ENCODE measurements around the gene MOV10L1.

MOV10L1 gene

DNA sequence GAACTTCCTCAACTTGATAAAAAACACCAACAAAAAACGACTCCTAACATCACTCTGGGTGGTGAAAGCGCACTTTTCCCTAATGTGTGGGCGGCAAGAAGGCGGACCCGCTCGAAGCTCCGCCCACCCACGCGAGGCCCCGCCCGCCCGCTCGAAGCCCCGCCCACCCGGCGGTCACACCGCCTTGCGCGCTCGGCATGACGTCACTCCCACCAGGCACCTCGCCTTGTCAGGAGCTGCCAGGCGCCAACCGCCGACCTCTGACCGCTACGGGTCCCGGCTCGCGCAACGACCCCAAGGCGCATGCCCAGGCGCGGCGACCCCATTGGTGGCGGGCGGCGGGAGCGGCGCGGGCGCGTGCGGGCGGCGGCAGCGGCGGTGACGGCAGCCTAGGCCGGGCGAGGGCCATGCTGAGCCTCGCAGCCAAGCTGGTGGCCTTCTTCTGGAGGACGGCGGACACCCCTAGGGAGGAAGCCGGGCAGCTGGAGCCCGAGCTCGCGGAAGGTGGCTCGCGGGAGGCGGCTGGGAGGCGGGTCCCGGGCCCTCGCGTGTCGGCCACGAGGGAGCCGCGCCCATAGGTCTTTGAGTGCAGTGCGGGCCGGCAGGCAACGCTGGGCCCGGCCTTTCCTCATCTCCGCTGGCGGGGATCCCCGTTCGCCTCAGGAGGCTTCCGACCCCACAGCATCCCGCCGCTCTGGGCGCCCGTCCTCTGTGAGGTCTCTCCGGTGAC, at the start of gene MOV10L1:
TSS of gene MOV10L1 (plus strand) at position 325 of the 730 bp plus-strand sequence. CDS start at position 408, 83 bp downstream.
- no peak within 1 kb of the TSS for H3K9ac ChIP-seq (ENCODE audit: low read length)
- H3K4me1 ChIP-seq (ENCODE audit: control insufficient read depth, insufficient read depth, low read length): peaks cover 8% of the 10 kb centered on the region
- peak; percentile 8 for DNase-seq (ENCODE audit: low read depth)
- H3K4me3 ChIP-seq (ENCODE audit: low read length): no peak within 1 kb of the TSS
- peaks cover 33% of the 10 kb centered on the region for H3K27me3 ChIP-seq (replicated peaks; ENCODE audit: control insufficient read depth, insufficient read depth, low read length)
- H3K36me3 ChIP-seq (ENCODE audit: control insufficient read depth, insufficient read depth, low read length, severe bottlenecking): no peaks in the 10 kb centered on the region
- no peaks in the 10 kb centered on the region for H3K9me3 ChIP-seq (ENCODE audit: control insufficient read depth, low read length)

DNA sequence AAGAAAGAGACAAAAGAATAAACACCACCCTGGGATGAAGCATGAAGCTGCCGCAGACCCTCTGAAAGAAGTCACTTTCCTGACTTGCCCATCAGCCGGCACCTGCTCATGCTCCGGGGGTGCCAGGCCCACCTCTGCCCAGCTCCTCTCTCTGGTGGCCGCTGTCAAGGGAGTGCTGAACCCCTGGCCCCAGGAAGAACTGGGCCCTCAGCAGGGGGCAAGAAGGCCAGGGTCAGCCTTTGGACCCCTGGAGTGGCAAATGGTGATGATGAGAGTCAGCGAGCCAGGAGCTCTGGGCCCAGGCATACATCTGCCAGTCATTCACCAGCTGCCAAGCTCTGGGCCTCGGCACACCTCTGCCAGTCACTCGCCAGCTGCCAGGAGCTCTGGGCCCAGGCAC, 49.1 kb upstream of the MOV10L1 start:
- Histone ChIP-seq H3K9ac (ENCODE audit: low read length) (no peak overlapping the region), H3K27me3 (replicated peaks; ENCODE audit: control insufficient read depth, insufficient read depth, low read length) (peaks cover 21% of the 10 kb centered on the region), H3K9me3 (ENCODE audit: control insufficient read depth, low read length) (peaks cover 27% of the 10 kb centered on the region), H3K36me3 (ENCODE audit: control insufficient read depth, insufficient read depth, low read length, severe bottlenecking) (no peaks in the 10 kb centered on the region), H3K4me1 (ENCODE audit: control insufficient read depth, insufficient read depth, low read length) (no peaks in the 10 kb centered on the region), H3K4me3 (ENCODE audit: low read length) (no peak overlapping the region)
- DNase-seq (ENCODE audit: low read depth): no peak

DNA sequence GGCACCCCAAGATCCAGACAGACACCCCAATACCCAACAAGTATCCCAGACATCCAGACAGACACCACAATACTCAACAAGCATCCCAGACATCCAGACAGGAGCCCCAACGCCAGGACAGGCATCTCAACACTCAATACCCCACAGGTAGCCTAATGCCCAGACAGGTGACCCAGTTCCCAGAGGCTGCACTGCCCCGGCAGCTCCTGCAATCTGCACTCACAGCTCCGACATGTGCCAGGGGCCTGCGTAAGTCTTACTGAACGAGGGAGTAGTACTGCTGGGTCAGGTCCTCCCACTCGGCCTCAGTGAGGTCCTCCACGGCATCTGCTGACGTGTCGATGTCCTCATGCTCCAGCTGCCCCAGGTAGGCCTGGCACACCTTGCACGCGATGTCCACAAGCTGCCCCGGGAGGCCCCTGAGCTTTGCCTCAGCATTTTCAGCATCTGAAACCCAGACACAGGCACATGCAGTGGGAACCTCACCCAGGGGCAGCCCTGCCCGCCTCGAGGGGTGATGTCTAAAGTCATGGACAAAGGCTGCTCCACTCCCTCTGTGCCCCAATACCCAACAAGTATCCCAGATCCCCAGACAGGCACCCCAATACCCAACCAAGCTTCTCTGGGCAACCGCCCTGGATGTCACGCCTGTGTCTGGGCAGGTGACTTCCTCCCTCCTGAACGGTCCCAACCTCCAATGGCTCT, 48.3 kb upstream of the MOV10L1 start:
- H3K9ac ChIP-seq (ENCODE audit: low read length): no peak overlapping the region
- peaks cover 27% of the 10 kb centered on the region for H3K9me3 ChIP-seq (ENCODE audit: control insufficient read depth, low read length)
- no peak for DNase-seq (ENCODE audit: low read depth)
- H3K36me3 ChIP-seq (ENCODE audit: control insufficient read depth, insufficient read depth, low read length, severe bottlenecking): no peaks in the 10 kb centered on the region
- H3K4me1 ChIP-seq (ENCODE audit: control insufficient read depth, insufficient read depth, low read length): no peaks in the 10 kb centered on the region
- H3K27me3 ChIP-seq (replicated peaks; ENCODE audit: control insufficient read depth, insufficient read depth, low read length): peaks cover 18% of the 10 kb centered on the region
- H3K4me3 ChIP-seq (ENCODE audit: low read length): no peak overlapping the region

DNA sequence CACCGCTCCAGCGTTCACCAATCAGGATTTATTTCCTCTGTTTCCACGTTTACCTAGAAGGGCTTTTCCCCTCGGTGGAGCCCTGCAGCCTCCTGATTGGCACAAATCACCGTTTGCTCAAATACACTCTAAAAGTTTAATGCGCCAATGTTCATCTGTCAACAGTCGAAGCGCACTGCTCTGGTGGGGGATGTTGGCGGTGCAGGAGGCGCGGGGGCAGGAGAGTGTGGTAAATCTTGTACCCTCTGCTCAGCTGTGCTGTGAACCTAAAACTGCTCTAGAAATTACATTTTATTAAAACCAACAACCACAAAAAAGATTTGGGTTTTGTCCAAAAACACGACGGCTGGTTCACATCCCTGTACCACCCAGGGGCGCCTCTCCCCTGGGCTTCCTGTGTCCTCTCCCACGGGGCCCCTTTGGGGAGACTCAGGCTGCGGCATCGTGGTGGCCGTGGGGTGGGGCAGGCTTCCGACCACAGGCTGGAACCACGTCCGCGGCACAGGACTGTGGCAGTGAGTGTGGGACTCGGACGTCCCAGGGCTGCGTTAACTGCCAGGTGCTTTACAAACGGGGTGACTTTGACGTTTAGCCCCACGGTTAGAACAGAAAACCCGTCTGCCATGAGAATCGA, 45.2 kb upstream of the MOV10L1 start:
- Histone ChIP-seq H3K36me3 (ENCODE audit: control insufficient read depth, insufficient read depth, low read length, severe bottlenecking) (no peaks in the 10 kb centered on the region), H3K9me3 (ENCODE audit: control insufficient read depth, low read length) (peaks cover 8% of the 10 kb centered on the region), H3K27me3 (replicated peaks; ENCODE audit: control insufficient read depth, insufficient read depth, low read length) (peaks cover 26% of the 10 kb centered on the region), H3K9ac (ENCODE audit: low read length) (no peak overlapping the region), H3K4me1 (ENCODE audit: control insufficient read depth, insufficient read depth, low read length) (no peaks in the 10 kb centered on the region), H3K4me3 (ENCODE audit: low read length) (no peak overlapping the region)
- no peak for DNase-seq (ENCODE audit: low read depth)

DNA sequence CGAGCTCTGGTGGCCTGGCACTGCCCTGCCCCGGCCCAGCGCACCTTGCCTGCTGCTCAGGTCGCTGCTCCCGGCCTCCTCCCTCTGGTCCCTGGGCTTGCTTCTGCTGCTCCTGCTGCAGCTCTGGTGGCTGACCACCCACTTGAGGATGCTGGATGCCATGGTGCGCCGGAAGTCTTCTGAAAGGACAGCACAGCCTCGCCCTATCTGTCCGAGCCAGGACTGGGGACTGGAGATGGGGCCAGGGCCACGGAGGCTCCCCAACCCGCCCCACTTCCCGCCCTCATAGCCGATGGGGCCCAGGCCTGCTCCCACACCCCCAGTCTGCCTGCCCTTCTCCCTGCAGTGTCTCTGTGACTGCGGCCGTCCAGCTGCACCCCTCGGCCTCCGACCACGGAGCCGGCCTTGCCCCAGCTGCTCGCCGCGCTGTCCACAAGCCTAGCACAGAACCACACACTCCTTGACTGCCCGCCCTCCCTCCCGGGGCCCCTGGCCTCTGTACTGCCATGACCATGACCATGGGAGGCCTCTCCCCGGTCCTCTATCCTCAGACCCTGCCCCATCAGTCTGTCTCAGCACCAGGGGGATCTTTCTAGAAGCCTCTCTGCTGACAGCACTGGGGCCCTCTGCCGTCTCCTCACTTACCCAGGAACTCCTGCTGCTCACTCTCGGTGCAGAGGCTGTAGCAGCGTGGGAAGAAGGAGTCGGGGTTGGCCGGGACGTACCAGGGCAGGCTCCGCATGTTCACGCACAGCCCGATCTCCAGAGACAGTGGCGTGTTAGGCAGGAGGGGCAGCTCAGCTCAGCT, 44.4 kb upstream of the MOV10L1 start:
- Histone ChIP-seq H3K4me3 (ENCODE audit: low read length) (no peak overlapping the region), H3K4me1 (ENCODE audit: control insufficient read depth, insufficient read depth, low read length) (no peaks in the 10 kb centered on the region), H3K27me3 (replicated peaks; ENCODE audit: control insufficient read depth, insufficient read depth, low read length) (peaks cover 23% of the 10 kb centered on the region), H3K9me3 (ENCODE audit: control insufficient read depth, low read length) (no peaks in the 10 kb centered on the region), H3K9ac (ENCODE audit: low read length) (no peak overlapping the region), H3K36me3 (ENCODE audit: control insufficient read depth, insufficient read depth, low read length, severe bottlenecking) (no peaks in the 10 kb centered on the region)
- no peak for DNase-seq (ENCODE audit: low read depth)

DNA sequence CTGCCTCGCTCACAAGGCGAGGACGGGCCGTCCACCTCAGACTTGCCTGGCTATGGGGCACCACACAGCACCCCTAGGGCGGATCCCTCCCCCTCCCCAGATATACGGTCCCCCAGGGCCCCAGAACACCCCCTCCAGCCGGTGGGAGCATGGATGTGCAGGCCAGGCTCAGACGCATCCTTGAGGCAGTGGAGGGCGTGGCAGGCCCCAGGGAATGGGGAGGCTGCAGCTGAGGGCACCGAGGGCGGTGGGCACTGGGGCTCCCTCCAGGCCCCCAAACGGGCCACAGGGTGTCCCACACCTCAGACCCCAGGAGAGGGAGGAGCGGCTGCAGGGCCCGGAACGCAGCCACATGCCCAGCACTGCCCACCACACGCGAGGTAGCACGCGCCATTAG, 43.8 kb upstream of the MOV10L1 start:
- Histone ChIP-seq H3K36me3 (ENCODE audit: control insufficient read depth, insufficient read depth, low read length, severe bottlenecking) (no peaks in the 10 kb centered on the region), H3K9ac (ENCODE audit: low read length) (no peak overlapping the region), H3K4me3 (ENCODE audit: low read length) (no peak overlapping the region), H3K27me3 (replicated peaks; ENCODE audit: control insufficient read depth, insufficient read depth, low read length) (peaks cover 23% of the 10 kb centered on the region), H3K4me1 (ENCODE audit: control insufficient read depth, insufficient read depth, low read length) (no peaks in the 10 kb centered on the region), H3K9me3 (ENCODE audit: control insufficient read depth, low read length) (peaks cover under 1% of the 10 kb centered on the region)
- DNase-seq (ENCODE audit: low read depth): no peak

DNA sequence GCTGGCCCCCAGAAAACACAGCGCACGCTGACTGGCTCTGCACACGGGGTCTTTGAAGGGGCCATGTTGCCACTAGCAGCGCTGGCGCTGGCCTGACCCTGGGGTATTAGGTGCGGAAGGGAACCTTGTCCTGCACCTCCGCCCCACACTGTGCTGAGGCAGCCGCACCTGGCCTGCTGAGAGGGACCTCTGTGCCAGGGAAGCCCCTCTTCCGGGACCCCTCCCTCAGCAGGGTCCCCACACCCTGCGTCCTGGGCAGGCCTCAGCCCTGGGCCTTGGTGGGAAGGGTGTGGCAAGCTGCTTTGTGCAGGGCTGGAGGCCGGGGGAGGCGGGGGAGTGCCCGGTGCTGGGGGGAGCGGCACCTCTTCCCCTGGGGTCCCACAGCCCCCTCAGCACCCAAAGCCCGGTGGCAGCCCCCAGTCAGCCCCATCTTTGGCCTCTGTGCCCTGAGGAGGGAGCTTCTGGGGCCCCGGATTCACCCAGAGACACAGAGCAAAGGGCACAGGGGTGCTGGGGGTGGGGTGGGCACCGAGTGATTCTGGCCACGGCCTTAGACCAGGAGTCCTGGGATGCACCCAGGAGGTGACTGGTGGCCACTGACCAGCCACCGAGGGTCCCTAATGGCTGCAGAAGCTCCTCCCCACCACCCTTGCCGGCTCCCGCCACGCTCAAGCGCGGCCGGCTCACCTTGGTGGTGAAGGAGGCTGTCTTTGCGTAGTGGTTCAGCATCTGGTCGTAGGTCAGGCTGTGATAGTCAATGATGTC, 43.1 kb upstream of the MOV10L1 start:
- DNase-seq (ENCODE audit: low read depth): no peak
- Histone ChIP-seq H3K36me3 (ENCODE audit: control insufficient read depth, insufficient read depth, low read length, severe bottlenecking) (no peaks in the 10 kb centered on the region), H3K4me3 (ENCODE audit: low read length) (no peak overlapping the region), H3K27me3 (replicated peaks; ENCODE audit: control insufficient read depth, insufficient read depth, low read length) (peaks cover 25% of the 10 kb centered on the region), H3K9ac (ENCODE audit: low read length) (no peak overlapping the region), H3K4me1 (ENCODE audit: control insufficient read depth, insufficient read depth, low read length) (no peaks in the 10 kb centered on the region), H3K9me3 (ENCODE audit: control insufficient read depth, low read length) (peaks cover 7% of the 10 kb centered on the region)

DNA sequence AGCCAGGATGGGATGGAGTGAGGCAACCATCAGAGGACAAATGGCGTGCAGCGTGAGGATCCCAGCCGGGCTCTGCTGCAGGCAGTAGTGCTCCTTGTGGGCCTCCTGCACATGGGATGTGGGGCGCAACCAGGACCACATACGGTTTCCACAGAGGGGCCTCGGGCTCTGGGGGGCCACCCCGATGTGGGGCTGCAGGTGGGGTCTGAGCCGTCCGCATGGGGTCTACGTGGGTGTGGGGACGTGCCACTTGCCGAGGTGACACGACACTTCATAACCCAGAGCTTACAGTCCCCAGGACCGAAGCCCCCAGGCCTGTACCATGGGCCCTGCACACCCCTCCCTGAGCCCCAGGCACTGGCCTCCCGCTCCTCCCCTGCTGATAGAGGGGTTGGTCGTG, 42.5 kb upstream of the MOV10L1 start:
- Histone ChIP-seq H3K4me3 (ENCODE audit: low read length) (no peak overlapping the region), H3K27me3 (replicated peaks; ENCODE audit: control insufficient read depth, insufficient read depth, low read length) (peaks cover 30% of the 10 kb centered on the region), H3K9ac (ENCODE audit: low read length) (no peak overlapping the region), H3K9me3 (ENCODE audit: control insufficient read depth, low read length) (peaks cover 14% of the 10 kb centered on the region), H3K36me3 (ENCODE audit: control insufficient read depth, insufficient read depth, low read length, severe bottlenecking) (no peaks in the 10 kb centered on the region), H3K4me1 (ENCODE audit: control insufficient read depth, insufficient read depth, low read length) (no peaks in the 10 kb centered on the region)
- no peak for DNase-seq (ENCODE audit: low read depth)

DNA sequence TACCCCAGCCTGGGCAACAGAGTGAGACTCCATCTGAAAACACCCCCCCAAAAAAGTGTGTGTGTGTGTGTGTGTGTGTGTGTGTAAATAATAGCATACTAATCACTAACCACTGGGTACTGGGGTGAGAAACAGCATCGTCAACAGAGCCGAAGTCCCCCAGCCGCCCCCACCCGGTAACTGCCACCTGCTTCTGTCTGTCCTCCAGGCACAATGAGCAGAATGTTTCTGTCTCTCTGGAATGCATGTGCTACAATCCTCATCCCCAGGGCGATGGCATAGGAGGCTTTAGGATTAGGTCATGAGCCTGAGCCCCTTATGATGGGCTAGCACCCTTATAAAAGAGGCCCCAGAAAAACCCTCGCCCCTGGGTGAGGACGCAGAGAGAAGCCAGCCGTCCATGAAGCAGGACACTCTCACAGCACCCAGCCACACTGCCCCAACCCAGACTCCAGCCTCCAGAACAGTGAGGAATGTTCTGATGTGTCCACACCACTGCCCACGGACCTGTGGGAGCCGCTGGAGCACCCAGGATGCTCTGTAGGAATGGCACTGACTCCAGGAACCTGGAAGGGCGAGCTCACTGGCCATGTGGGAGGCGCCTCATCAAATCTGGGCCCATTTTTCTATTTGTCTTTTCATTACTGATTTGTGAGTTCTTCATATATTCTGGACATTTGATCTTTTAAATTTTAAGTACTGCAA, 41.6 kb upstream of the MOV10L1 start:
- Histone ChIP-seq H3K4me1 (ENCODE audit: control insufficient read depth, insufficient read depth, low read length) (no peaks in the 10 kb centered on the region), H3K9ac (ENCODE audit: low read length) (no peak overlapping the region), H3K36me3 (ENCODE audit: control insufficient read depth, insufficient read depth, low read length, severe bottlenecking) (no peaks in the 10 kb centered on the region), H3K27me3 (replicated peaks; ENCODE audit: control insufficient read depth, insufficient read depth, low read length) (peaks cover 29% of the 10 kb centered on the region), H3K4me3 (ENCODE audit: low read length) (no peak overlapping the region), H3K9me3 (ENCODE audit: control insufficient read depth, low read length) (peaks cover 22% of the 10 kb centered on the region)
- DNase-seq (ENCODE audit: low read depth): no peak

DNA sequence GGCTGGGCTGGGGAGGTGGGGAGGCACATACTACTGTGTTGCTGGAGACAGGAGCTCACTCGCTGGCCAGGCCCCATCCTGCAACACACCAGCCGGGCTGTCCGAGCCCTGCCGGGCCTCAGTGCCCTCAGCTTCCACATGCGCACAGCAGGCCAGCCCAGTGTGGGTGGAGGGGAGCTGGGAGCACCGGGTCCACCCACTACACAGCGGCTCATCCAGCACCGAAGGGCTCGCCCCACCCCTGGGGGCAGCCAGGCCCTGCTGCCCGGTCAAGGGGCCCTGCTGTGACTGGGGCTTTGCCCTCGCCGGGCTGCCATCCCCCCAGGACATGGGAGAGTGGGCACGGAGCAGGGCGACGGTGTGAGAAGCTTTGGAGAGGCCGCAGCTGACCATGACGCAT, 41.0 kb upstream of the MOV10L1 start:
- H3K27me3 ChIP-seq (replicated peaks; ENCODE audit: control insufficient read depth, insufficient read depth, low read length): peaks cover 23% of the 10 kb centered on the region

More for the DNA sequence above, 41.0 kb upstream of the MOV10L1 start:
- Histone ChIP-seq H3K9ac (ENCODE audit: low read length) (no peak overlapping the region), H3K36me3 (ENCODE audit: control insufficient read depth, insufficient read depth, low read length, severe bottlenecking) (no peaks in the 10 kb centered on the region), H3K9me3 (ENCODE audit: control insufficient read depth, low read length) (peaks cover 28% of the 10 kb centered on the region), H3K4me1 (ENCODE audit: control insufficient read depth, insufficient read depth, low read length) (no peaks in the 10 kb centered on the region), H3K4me3 (ENCODE audit: low read length) (no peak overlapping the region)
- DNase-seq (ENCODE audit: low read depth): no peak

Data from adipocyte (in vitro differentiated cells).